ENCODE data around the gene SCUBE1. TPM values are rescaled to one million over a fixed set of nuclear protein-coding genes. Genes with fewer than 3 reads are reported as not detected.

SCUBE1 gene
- total RNA-seq, 2 experiments from 2014 or later: 0.03 TPM; not detected in 1

DNA sequence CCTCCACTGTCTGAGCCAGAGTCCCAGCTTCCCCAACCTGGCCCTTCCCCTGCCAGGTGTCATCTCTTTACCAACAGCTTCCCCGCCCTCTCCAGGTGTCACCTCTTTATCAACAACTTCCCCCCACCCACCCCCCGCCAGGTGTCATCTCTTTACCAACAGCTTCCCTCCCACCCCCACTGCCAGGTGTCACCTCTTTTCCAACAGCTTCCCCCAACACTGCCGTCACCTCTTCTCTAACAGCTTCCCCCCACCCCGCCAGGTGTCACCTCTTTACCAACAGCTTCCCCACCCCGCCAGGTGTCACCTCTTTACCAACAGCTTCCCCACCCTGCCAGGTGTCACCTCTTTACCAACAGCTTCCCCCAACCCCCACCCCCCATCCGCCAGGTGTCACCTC lies 126.4 kb downstream of the SCUBE1 start:
- Mint-ChIP-seq H3K9me3 (ENCODE audit: insufficient read depth) (no peaks in the 10 kb centered on the region), H3K4me1 (ENCODE audit: low read depth) (no peaks in the 10 kb centered on the region), H3K36me3 (ENCODE audit: low read depth) (no peaks in the 10 kb centered on the region), H3K27ac (no peak overlapping the region), H3K27me3 (ENCODE audit: low read depth) (no peaks in the 10 kb centered on the region), H3K4me3 (no peak overlapping the region)
- CTCF ChIA-PET: no interaction called here
- POLR2A ChIA-PET: no interaction called here
- ATAC-seq (no peak), DNase-seq (no peak)

DNA sequence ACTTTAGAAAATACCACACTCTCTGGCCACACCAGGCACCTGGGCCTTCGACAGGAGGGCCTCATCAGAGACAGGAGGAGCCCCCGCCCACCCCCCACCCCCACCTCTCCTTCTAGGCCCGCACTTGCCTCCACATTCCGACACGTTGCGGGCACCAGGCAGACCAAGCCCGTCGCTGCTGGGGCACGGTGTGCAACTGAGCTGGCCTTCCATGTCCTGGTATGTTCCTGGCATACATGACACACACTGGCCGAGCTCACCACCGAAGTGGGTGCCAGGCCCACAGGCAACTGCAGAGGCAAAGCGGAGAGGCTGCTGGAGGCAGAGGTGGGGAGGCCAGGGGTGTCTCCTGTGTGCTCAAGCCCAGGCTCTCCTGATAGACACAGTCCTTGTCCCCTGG lies 129.2 kb downstream of the SCUBE1 start:
- no peaks in the 10 kb centered on the region for H3K4me1 Mint-ChIP-seq (ENCODE audit: low read depth)

DNA sequence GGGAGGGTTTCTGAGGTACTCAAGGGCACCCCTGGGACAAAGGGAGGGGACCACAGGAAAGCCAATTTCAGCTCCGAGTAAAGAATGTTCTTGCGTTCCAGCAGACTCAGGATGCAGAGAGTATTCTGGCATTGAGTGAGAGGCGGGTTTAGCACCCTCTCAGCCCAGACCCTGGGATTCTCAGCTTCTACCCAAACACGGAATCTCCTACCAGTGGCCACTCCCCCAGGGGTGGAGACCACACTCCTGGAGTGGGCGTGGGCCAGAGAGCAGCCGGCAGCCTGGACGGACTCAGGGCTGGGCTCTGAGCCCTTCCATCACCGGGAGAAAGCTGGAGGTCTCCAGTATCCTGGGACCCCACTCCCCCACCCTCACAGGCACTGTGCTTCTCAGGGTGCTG lies 130.1 kb downstream of the SCUBE1 start:
- Mint-ChIP-seq H3K4me3 (no peak overlapping the region), H3K27me3 (ENCODE audit: low read depth) (no peaks in the 10 kb centered on the region), H3K27ac (no peak overlapping the region), H3K9me3 (ENCODE audit: insufficient read depth) (no peaks in the 10 kb centered on the region), H3K36me3 (ENCODE audit: low read depth) (no peaks in the 10 kb centered on the region), H3K4me1 (ENCODE audit: low read depth) (no peaks in the 10 kb centered on the region)
- POLR2A ChIA-PET: interaction anchor here (1.2 kb wide), 1 partner anchor 25 kb away, joined by 3 read pairs; no protein-coding TSS in a partner anchor
- ATAC-seq (no peak), DNase-seq (no peak)
- CTCF ChIA-PET: no interaction called here

More for the DNA sequence above, 129.2 kb downstream of the SCUBE1 start:
- Mint-ChIP-seq H3K36me3 (ENCODE audit: low read depth) (no peaks in the 10 kb centered on the region), H3K9me3 (ENCODE audit: insufficient read depth) (no peaks in the 10 kb centered on the region), H3K27me3 (ENCODE audit: low read depth) (no peaks in the 10 kb centered on the region), H3K27ac (no peak overlapping the region), H3K4me3 (no peak overlapping the region)
- ChIA-PET POLR2A (interaction anchor here (1.2 kb wide), 1 partner anchor 26 kb away, joined by 3 read pairs; no protein-coding TSS in a partner anchor), CTCF (no interaction called here)
- ATAC-seq: no peak
- DNase-seq: no peak

DNA sequence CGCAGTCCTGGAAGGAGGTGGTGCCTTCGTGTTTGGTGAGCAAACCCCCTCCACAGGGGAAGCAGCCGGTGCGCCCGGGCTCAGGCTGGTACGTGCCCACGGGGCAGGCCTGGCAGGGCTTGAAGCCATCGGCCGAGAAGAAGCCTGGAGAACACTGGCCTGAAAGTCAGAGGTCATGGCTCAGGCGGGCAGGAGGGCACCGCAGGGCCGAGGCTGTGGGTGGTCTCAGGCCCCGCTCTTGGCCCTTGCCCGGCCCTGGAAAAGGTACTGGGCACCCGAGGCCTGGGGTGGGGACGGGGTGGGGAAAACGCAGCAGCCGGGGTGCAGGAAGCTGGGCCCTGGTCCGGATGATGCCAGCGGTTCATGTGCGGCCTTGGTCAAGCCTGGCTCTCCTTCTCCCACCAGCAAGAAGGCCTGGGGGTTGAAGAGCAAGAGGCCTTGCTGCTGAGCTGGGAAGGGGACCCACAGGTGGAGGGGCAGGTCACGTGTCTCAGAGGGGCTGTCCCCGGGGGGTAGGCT lies 130.7 kb downstream of the SCUBE1 start:
- Mint-ChIP-seq H3K4me1 (ENCODE audit: low read depth) (no peaks in the 10 kb centered on the region), H3K9me3 (ENCODE audit: insufficient read depth) (no peaks in the 10 kb centered on the region), H3K36me3 (ENCODE audit: low read depth) (no peaks in the 10 kb centered on the region), H3K27ac (no peak overlapping the region), H3K4me3 (no peak overlapping the region), H3K27me3 (ENCODE audit: low read depth) (no peaks in the 10 kb centered on the region)
- ATAC-seq (no peak), DNase-seq (no peak)
- POLR2A ChIA-PET: no interaction called here
- CTCF ChIA-PET: no interaction called here

DNA sequence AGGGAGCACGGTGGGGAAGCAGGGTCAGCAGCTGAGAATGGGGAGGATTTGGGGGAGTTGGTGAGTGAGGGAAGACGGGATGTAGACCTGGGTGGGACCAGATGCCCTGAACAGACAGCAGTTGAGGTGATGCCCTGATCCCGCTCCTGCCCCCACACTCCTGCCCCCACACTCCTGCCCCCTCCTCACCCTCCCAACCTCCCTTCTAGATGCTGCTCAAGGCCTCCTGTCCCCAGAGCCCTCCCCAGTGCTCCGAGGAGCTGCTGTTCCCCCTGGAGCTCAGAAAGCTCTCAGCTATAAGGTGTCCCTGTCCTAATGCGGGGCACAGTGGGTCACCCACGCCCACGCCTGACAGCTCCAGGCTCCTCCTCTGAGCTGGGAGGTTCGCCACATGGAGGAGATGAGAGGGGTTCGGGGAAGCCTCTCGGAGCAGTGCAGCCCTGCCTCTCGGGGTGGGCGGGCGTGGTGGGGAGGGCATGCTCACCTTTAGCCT lies 131.2 kb downstream of the SCUBE1 start:
- POLR2A ChIA-PET: no interaction called here
- ATAC-seq: no peak
- no peak overlapping the region for H3K4me3 Mint-ChIP-seq
- no peaks in the 10 kb centered on the region for H3K4me1 Mint-ChIP-seq (ENCODE audit: low read depth)
- H3K27ac Mint-ChIP-seq: no peak overlapping the region
- no peaks in the 10 kb centered on the region for H3K27me3 Mint-ChIP-seq (ENCODE audit: low read depth)
- CTCF ChIA-PET: no interaction called here
- H3K9me3 Mint-ChIP-seq (ENCODE audit: insufficient read depth): no peaks in the 10 kb centered on the region
- no peak for DNase-seq
- H3K36me3 Mint-ChIP-seq (ENCODE audit: low read depth): no peaks in the 10 kb centered on the region

DNA sequence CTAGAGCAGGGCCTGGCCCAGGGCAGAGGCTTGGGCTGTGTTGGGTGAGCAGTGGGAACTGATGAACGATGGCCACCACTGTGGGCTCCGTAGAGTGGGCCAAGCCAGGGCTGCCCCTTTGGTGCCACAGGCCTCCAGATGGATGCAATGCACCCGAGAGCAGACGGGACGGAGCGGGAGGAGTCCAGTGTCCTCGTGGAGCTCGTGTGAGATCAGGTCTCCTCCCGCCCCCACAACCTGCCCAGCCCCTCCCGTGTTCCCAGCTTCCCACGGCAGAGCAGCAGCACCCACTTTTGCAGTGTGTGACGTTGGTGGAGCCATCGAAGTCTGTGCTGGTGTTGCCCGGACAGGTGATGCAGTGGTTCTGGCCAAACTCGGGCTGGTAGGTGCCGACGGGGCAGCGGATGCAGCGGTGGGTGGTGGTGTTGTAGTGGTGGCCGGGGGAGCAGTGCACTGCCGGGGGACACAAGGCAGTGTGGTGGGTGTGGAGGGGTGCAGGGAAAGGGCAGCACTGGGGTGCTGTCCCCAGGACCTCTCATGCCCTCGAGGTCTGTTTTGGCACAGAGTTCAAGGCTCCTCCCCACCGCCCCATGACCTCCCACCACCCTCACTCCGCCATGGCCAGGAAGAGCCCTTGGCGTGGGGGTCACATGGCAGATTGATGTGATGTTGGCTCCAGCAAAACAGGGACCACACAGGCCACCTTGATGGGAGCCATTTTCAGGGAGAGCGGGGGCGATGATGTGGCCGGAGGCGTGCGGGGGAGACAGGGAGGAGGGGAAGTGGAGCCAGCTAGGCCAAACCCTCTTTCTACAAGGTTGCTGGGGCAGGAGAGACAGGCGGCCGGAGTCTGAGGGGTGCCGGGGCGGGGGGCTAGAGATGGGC lies 132.3 kb downstream of the SCUBE1 start:
- DNase-seq (no peak), ATAC-seq (no peak)
- ChIA-PET POLR2A (interaction anchor here (0.7 kb wide), 1 partner anchor 32 kb away, joined by 3 read pairs; no protein-coding TSS in a partner anchor), CTCF (no interaction called here)
- Mint-ChIP-seq H3K27ac (no peak overlapping the region), H3K4me1 (ENCODE audit: low read depth) (no peaks in the 10 kb centered on the region), H3K27me3 (ENCODE audit: low read depth) (no peaks in the 10 kb centered on the region), H3K4me3 (no peak overlapping the region), H3K36me3 (ENCODE audit: low read depth) (no peaks in the 10 kb centered on the region), H3K9me3 (ENCODE audit: insufficient read depth) (no peaks in the 10 kb centered on the region)

DNA sequence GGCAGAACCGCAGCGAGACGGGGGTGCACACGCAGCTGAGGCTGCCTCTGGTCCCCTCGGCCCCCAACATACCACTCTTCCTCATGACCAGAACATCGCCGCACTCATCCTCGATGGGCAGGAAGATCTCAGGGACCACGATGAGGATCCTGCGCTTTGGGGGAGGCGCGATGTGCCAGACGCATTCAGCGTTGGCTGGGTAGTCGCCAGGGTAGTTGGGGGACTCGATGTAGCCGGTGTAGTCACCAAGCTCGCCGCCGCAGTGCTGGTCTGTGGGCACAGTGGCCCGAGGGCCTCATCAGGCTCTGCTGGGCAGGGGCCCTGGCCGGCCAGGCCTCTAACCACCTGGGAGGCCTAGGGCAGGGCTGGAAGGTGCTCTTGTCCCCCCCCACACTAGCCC lies 133.2 kb downstream of the SCUBE1 start:
- H3K36me3 Mint-ChIP-seq (ENCODE audit: low read depth): no peaks in the 10 kb centered on the region
- H3K27me3 Mint-ChIP-seq (ENCODE audit: low read depth): no peaks in the 10 kb centered on the region
- H3K4me3 Mint-ChIP-seq: no peak overlapping the region
- H3K4me1 Mint-ChIP-seq (ENCODE audit: low read depth): no peaks in the 10 kb centered on the region
- POLR2A ChIA-PET: no interaction called here
- CTCF ChIA-PET: no interaction called here
- no peaks in the 10 kb centered on the region for H3K9me3 Mint-ChIP-seq (ENCODE audit: insufficient read depth)
- DNase-seq: no peak
- ATAC-seq: no peak
- H3K27ac Mint-ChIP-seq: no peak overlapping the region

DNA sequence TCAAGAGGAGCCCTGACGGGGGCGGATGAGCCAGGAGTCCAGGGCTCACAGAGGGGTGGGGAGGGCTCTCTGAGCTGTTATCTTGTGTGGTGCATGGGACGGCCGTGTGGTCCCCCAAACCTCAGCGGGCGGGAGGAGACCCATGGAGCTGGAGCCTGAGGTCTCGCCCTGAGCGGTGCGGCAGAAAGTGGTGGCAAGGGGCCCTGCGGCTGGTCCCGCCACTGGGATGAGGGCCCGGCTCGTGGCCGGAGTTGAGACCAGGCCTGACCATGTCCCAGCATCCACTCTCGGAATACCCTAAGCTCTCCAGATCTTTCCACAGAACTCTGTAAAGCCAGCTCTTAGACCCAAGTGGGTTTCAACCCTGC lies 133.7 kb downstream of the SCUBE1 start:
- H3K4me3 Mint-ChIP-seq: no peak overlapping the region
- no peak overlapping the region for H3K27ac Mint-ChIP-seq
- DNase-seq (no peak), ATAC-seq (no peak)
- no peaks in the 10 kb centered on the region for H3K9me3 Mint-ChIP-seq (ENCODE audit: insufficient read depth)
- no peaks in the 10 kb centered on the region for H3K36me3 Mint-ChIP-seq (ENCODE audit: low read depth)
- no peaks in the 10 kb centered on the region for H3K4me1 Mint-ChIP-seq (ENCODE audit: low read depth)
- CTCF ChIA-PET: interaction anchor here (1.3 kb wide), 1 partner anchor 22 kb away, joined by 3 read pairs; no protein-coding TSS in a partner anchor
- no peaks in the 10 kb centered on the region for H3K27me3 Mint-ChIP-seq (ENCODE audit: low read depth)
- POLR2A ChIA-PET: no interaction called here

DNA sequence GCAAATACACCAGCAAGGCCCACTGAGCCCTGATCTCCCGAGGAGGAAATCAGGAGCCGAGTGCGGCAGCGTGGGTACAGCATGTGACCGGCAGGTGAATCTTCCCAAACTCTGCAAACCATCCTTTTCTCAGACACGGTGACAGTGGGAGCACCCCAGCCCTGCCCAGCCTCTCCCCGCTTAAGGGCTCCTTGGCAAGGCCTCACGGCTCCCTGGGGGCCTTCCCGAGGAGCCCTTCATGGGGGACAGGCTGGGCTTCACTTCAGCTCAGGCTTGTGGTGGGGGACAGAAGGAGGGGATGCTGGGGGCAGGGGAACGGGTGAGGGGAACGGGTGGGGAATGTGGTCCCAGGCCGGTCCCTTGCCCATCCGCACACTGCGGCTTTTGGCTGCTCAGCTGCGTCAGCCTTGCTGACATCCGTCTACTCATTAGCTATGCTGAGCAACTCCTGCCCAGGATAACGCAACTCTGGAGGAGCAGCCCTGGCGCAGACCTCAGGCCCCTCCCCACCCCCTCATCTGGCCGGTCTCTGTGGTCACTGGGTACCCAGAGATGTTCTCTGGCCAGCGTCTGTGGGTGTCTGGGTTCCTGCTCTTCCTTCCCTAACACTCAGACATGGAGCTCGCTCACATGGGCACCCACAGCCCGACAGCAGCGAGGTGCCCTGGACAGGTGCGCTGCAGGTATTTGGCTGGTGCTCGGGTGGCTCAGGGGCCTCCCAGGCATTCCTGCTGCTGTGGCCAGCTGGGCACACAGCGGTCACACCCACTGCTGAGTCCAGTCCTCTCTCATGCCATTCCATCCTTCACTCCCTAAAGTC lies 134.3 kb downstream of the SCUBE1 start:
- H3K4me3 Mint-ChIP-seq: no peak overlapping the region
- ChIA-PET CTCF (interaction anchor here (1.3 kb wide), 1 partner anchor 23 kb away, joined by 3 read pairs; no protein-coding TSS in a partner anchor), POLR2A (no interaction called here)
- H3K27me3 Mint-ChIP-seq (ENCODE audit: low read depth): no peaks in the 10 kb centered on the region
- no peak overlapping the region for H3K27ac Mint-ChIP-seq
- H3K4me1 Mint-ChIP-seq (ENCODE audit: low read depth): no peaks in the 10 kb centered on the region
- no peak for ATAC-seq
- H3K36me3 Mint-ChIP-seq (ENCODE audit: low read depth): no peaks in the 10 kb centered on the region
- DNase-seq: no peak
- no peaks in the 10 kb centered on the region for H3K9me3 Mint-ChIP-seq (ENCODE audit: insufficient read depth)

DNA sequence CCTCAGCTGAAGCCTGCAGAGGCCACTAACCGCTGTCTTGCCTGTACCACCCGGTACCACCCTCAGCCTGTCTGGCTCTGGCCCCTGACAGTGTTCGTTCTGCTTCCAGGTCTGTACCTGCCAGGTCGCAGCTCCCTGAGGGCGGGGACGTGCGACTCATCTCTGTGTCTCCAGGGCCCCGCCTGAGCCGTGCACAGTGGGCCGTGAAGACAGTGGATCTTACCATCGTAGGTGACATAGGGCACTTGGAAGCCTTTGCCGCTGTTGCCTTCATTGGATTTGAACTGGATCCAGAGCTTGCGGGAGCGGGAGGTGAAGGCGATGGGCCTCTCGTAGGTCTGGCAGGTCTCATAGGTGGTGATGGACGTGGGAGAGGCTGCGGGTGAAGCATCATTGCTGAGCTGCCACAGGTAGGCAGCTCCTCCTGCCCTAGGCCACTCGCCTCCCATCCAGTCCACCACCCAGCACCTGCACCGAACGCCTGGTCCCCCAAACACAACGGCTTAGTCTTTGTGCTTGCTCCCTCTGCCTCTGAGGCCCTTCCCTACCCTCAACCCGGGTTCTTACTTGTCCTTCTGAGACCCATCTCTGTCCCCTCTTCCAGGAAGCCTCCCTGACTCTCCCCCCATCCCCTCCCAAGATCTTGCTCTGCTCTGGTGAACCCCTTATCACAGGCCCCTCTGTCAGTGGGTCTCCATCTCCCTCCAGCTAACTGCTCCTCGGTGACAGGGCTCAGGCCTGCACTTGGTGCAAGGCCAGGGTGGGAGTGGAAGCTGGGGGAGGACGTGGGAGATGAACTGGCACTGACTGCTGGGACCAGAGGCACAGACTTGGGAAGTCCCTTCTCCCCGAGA lies 135.1 kb downstream of the SCUBE1 start:
- Mint-ChIP-seq H3K27me3 (ENCODE audit: low read depth) (no peaks in the 10 kb centered on the region), H3K27ac (no peak overlapping the region), H3K4me3 (no peak overlapping the region), H3K4me1 (ENCODE audit: low read depth) (no peaks in the 10 kb centered on the region), H3K36me3 (ENCODE audit: low read depth) (no peaks in the 10 kb centered on the region), H3K9me3 (ENCODE audit: insufficient read depth) (no peaks in the 10 kb centered on the region)
- DNase-seq (no peak), ATAC-seq (no peak)
- CTCF ChIA-PET: interaction anchor here (1.3 kb wide), 1 partner anchor 23 kb away, joined by 3 read pairs; no protein-coding TSS in a partner anchor
- POLR2A ChIA-PET: no interaction called here

DNA sequence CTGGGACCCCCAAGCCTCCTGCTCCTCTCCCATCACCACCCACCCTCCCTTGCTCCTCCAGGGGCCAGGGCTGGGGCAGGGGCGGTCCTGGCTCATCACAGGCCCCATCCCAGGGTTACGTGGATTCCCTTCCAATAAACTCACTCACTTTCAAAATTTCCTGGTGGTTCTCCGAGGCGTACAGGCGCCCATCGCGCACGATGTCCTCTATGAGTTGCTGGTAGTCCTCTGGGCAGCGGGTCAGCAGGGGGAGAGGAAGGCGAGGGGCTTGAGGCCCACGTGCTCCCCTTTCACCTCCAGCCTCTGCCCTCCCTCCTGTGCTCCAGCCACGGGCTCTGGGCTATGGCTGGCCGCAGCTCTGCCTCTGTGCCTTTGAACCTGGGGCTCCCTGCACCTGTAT lies 135.8 kb downstream of the SCUBE1 start:
- no peaks in the 10 kb centered on the region for H3K27me3 Mint-ChIP-seq (ENCODE audit: low read depth)
- H3K27ac Mint-ChIP-seq: no peak overlapping the region
- H3K4me1 Mint-ChIP-seq (ENCODE audit: low read depth): no peaks in the 10 kb centered on the region
- CTCF ChIA-PET: no interaction called here
- ATAC-seq (no peak), DNase-seq (no peak)
- POLR2A ChIA-PET: no interaction called here
- H3K36me3 Mint-ChIP-seq (ENCODE audit: low read depth): no peaks in the 10 kb centered on the region
- no peak overlapping the region for H3K4me3 Mint-ChIP-seq
- H3K9me3 Mint-ChIP-seq (ENCODE audit: insufficient read depth): no peaks in the 10 kb centered on the region
